Esophagus muscularis mucosa (tissue), 3 donors: ENCODE measurements around the gene KIAA1614.

ENCODE experiments used
- CTCF ChIP-seq, 3 experiments: fragments of 200-600 bp in 2 of 3; fragments of 450-650 bp in 1 of 3; sonication (generic) in 2 of 3; IDR thresholded peaks; one replicate each; pipeline ENCODE4 v1.5.1; 2017 to 2019; ENCODE audit warnings: antibody characterized with exemption in 3 of 3, mild to moderate bottlenecking in 2 of 3, moderate library complexity in 1 of 3
- POLR2A ChIP-seq: fragments of 450-650 bp; IDR thresholded peaks from one replicate; pipeline ENCODE4 v1.6.1; 2017; ENCODE audit warnings: antibody characterized with exemption, moderate library complexity, mild to moderate bottlenecking, low read depth

- no peak for TF ChIP-seq CTCF (IDR thresholded peaks at IDR 0.05)
- no peak for TF ChIP-seq POLR2A
These were observed 23.7 kb downstream of the KIAA1614 start for GRCh38 chr1:180936110-180937011.
